ENCODE results near the gene TRRAP.
"Not testable (repeated sequence)": the region's sequence is repeated elsewhere in the genome, so short reads cannot be mapped to it uniquely, and the experiment has no call there.

TRRAP gene

DNA sequence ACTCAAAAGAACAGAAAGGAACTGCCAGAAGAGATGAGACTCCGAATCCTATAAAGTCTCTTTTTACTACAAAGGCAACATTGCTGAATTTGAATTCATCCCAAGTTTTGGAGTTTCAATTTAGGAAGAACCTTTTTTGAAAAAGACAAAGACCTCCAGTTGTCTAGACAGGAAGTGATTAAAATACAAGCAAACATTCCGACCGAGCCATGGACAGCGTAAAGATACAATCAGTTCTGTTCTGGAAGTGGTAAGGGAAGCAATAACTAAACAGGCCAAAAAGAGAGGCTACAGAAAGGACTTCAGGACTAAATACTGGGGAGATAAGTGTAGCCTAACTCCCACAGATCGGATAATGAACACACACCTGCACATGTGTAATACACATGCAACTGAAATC lies 164.6 kb downstream of the TRRAP start:
- in situ Hi-C loops (cut with MboI; ENCODE audit: low sequenced_read_pairs) = no loop called here

DNA sequence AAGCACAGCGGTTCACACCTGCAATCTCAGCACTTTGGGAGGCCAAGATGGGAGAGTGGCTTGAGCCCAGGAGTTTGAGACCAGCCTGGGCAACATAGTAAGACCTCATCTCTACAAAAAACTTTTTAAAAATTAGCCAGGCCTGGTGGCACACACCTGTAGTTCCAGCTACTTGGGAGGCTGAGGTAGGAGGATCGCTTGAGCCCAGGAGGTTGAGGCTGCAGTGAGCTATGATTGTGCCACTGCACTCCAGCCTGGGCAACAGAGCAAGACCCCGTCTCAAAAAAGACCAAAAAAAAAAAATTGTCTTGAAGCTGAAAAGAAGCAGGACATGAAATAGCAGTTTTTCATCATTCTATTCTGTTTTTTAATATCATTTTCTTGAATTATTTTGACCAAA lies 166.5 kb downstream of the TRRAP start:
- in situ Hi-C loops (cut with MboI; ENCODE audit: low sequenced_read_pairs) = not testable (repeated sequence)

DNA sequence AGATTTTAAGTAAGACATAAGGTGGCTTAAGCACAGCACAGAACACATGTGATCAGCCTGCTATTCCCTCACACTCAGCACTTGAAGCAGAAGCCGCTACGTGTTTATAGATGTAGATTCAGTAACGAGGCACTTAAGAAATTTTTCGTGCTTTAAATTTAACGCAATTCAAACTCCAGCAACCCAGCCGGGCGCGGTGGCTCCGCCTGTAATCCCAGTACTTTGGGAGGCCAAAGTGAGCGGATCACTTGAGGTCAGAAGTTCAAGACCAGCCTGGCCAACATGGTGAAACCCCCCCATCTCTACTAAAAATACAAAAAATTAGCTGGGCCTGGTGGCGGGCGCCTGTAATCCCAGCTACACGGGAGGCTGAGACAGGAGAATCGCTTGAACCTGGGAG lies 167.9 kb downstream of the TRRAP start:
- in situ Hi-C loops (cut with MboI; ENCODE audit: low sequenced_read_pairs) = not testable (repeated sequence)

DNA sequence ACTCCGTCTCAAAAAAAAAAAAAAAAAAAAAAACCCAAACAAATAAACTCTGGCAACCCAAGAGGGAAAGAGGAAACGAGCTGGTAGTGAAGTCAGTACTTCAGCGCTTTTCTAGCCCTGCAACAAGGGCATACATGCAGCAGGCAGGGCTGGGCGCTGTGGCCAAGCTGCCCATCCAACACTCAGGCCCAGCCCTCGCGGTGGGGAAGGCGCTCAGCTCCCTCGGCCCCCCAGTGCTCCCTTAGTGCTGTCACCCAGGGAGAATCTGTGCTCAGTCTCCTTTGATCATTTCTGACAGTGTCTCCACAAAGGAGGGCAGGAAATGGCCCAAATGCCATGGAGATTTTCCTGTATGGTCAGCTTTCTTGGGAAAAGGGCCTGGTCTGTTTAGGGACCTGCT lies 168.4 kb downstream of the TRRAP start:
- in situ Hi-C loops (cut with MboI; ENCODE audit: low sequenced_read_pairs) = no loop called here

DNA sequence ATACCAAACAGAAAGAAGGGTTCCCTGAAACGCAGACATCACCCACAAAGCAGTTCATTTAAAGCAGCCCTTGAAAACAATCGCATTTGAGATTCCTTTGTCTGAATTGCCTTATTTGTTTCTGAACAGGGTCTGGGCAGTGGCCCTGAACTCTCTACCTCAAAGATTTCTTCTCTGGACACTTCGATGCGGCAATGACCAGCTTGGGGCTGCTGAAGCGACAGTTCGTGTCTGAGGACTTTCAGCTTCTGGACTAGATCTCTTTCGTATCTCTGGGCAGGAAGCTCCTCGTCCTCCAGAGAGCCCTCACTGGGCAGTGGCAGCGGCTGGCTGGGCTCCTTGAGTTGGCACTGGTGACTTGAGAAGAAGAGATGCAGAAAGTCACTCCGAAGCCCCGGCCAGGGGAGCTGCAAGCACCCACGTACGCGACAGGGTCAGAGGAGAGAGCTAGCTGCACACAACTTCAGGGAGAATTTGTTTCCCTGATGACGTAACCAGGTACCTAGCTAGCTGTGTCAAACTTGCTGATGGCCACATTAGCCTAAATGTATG lies 169.3 kb downstream of the TRRAP start:
- in situ Hi-C loops (cut with MboI; ENCODE audit: low sequenced_read_pairs) = no loop called here

DNA sequence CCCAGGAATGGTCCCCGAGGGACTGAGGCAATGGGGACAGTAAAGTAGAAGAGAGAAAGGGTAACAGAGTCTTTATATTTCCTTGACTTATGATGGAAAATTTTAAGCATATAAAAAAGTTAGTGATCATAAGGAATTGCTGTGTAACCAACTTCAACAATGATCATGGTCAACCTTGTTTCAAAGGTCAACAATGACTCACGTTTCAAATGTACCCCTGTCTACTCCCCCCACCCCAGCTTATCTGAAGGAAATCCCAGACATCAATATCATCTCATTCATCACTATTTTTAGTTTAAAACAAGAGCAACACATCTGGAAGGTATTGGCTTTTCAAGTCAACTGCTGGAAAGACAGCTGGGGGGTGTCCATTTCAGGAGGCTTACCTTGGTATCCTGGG lies 172.6 kb downstream of the TRRAP start:
- in situ Hi-C loops (cut with MboI; ENCODE audit: low sequenced_read_pairs) = no loop called here

DNA sequence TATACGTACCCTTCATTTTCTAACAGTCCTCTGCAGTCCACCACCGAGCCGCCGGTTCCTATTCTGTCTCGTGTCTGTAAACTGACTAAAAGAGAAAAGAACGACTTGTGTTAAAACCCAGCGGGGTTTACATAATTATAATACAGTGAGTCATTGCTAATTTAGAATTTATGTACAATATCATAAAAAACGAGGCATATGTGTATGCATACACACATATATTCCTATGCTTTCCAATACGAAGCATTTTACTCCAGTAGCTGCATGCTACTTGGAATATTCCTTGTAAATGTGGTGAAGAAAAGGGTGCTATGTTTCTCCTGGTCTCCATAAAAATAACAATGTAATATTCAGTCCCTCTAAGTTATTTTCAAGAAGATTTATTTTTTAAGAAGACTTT lies 176.4 kb downstream of the TRRAP start:
- in situ Hi-C loops (cut with MboI; ENCODE audit: low sequenced_read_pairs) = no loop called here

DNA sequence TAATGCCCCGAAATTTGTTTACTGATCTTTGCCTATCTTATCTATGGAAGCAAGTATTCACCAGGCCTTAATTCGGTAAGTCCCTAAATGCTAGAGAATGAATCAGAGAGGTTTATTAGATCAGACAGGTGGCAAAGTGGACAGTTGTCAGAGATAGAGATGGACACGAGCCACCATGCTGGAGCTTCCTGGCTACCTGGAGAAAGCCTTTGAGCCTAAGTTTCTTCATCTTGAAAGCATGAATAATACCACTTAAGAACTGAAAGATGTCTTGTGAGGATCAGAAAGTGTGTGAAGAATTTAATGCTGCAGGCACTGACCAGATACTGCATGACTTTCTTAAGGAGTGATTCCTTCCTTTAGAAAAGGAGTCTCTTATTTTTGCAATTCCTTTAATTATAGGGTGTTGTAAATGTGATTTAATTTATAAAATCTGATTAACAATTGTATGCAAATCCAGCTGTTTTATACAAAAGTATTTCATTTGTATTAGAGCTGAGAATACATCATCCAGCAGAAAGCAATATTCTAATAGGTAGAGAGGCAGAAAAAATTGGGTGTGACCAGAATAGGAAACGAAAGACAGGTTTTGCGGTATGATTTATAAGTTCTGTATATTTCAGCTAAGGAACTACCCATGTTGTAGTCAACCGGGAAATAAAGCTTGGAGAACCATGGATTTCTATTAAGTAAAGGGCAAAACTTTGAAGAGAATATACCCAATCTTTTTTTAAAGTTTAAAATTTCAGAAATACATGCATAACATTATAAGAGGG lies 182.9 kb downstream of the TRRAP start:
- in situ Hi-C loops (cut with MboI; ENCODE audit: low sequenced_read_pairs) = no loop called here
